T-helper 2 cell treated with Interferon-gamma antibody and Interleukin-4, amounts not matched to agents 100 ng/mL and 5 ng/mL, for 36 hours (primary cell): ENCODE data around the gene MAD1L1. TPM values are rescaled to one million over a fixed set of nuclear protein-coding genes. Genes with fewer than 3 reads are reported as not detected.

ENCODE experiments used
- intact Hi-C: fragments of 100-400 bp; cut with micrococcal nuclease; formaldehyde crosslinking; loops from one replicate; pipeline ENCODE4 v1.15.1; 2023
- total RNA-seq: library from RNA; stranded (reverse); gene quantifications from 2 replicates; pipeline ENCODE4 v1.2.3, GENCODE V29; 2022

MAD1L1 gene
- total RNA-seq, 1 donor from 2014 or later = 130 TPM

DNA sequence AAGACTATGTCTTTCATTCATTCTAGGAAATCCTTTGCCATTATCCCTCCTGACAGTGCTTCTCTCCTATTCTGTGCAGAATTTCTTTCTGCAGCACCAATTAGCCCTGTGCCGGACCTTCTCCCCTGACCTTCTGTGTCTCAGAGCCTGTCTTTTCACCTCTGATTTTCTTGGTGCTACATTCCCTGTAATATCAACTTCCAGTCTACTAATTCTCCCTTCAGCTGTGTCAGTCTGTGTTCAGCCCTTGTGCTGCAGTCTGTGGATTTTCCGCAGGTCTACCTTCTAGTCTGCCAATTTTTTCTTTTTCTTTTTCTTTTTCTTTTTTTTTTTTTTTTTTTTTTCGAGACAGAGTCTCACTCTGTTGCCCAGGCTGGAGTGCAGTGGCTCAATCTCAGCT lies 446.9 kb downstream of the MAD1L1 start:
- intact Hi-C loops = no loop called here

DNA sequence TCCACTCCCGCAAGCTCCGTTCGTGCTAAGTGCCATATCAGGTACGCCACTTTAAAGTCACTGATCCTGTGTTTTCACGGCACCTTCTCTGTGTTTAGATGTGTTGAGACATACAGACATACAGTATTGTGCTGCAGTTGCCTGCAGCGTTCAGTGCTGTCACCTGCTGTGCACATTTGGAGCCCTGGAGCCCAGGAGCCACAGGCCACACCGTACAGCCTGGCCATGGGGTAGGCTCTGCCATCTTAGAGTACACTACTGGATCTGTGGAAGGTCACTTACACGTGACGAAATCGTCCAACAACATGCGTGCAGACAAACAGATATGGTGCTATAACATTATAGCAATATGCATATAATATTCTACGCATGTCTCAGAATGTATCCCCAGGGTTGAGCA lies 451.4 kb downstream of the MAD1L1 start:
- intact Hi-C loops = no loop called here

DNA sequence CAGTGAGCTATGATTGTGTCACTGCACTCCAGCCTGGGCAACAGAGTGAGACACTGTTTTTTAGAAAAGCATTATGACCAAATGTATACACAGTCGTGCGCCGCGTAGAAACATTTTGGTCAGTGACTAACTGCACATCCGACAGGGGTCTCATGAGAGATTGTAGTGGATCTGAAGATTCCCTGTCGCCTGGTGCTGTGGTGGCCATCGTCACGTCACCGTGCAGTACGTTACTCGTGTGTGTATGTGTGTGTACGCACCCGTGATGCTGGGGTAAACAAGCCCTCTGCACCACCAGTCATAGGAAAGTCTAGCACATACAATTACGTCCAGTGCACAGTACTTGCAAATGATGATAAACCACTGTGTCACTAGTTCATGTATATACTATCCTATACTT lies 453.3 kb downstream of the MAD1L1 start:
- intact Hi-C loops = no loop called here

- intact Hi-C loops = no loop called here
Measured at GRCh38 chr7:1777122-1777521, 455.6 kb downstream of the MAD1L1 start.

- intact Hi-C loops = no loop called here
Measured at GRCh38 chr7:1775389-1775788, 457.4 kb downstream of the MAD1L1 start.

GRCh38 chr7:1770331-1770730 lies 462.4 kb downstream of the MAD1L1 start:
- intact Hi-C loops = no loop called here

DNA sequence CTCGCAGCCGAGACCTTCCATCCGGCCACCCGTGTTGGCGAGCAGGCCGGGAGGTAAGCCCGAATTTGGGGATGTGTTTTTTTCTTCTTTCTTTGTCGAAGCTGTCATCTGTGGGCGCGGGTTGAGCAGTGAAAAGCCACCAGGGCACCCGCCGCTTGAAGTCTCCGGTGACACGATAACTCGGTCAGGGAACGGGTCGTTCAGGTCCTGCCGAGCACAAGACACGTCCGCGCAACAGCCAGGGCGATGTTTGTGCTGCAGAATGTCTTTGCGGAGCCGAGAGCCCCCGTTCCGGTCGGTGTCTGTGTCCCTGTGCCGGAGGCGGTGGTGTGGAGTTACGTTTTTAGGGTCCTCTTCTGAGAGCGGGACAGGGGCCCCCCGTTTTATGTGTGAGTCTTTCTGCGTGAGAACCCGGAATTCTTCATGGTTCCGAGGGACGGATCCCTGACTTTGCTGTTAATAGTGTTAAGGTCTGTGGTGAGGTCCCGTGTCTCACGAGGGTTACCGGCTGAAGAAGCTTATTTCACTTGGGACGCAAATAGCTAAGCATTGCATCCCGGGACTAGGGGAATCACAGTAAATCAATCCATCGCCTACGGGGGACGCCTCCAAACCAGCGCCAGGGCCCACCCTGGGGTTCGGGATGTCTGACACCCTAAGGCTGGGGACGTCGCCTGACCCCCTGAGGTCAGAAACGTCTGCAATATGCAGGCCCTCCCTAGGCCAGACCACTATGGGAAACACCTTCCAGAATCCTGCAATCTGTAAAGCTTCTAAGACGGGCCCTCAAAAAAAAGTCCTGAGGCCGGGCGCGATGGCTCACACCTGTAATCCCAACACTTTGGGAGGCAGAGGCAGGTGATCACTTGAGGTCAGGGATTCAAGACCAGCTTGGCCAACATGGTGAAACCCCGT lies 463.2 kb downstream of the MAD1L1 start:
- intact Hi-C loops = no loop called here

- intact Hi-C loops = no loop called here
Measured at GRCh38 chr7:1768832-1769231, 463.9 kb downstream of the MAD1L1 start.

GRCh38 chr7:1767524-1767923 lies 465.2 kb downstream of the MAD1L1 start:
- intact Hi-C loops = no loop called here

Other genes with a start within 250 kb of the MAD1L1 start
- 34.0 and 35.3 TPM in 2 replicates for gene MRM2, start 9.3 kb upstream of the MAD1L1 start, total RNA-seq
- 95.3 and 96.6 TPM in 2 replicates for gene NUDT1, start 9.3 kb upstream of the MAD1L1 start, total RNA-seq
- 24.0 and 27.8 TPM in 2 replicates for gene SNX8, start 81.5 kb upstream of the MAD1L1 start, total RNA-seq
- 196 and 200 TPM in 2 replicates for gene EIF3B, start 121.9 kb upstream of the MAD1L1 start, total RNA-seq
- gene CHST12, start 170.7 kb upstream of the MAD1L1 start, total RNA-seq = 55.6 and 59.6 TPM in 2 replicates
- not detected in 2 replicates for gene GRIFIN, start 243.5 kb upstream of the MAD1L1 start, total RNA-seq